Stomach smooth muscle (tissue), 2 donors: Measurements from ENCODE around the gene ERC1.
"Not testable (repeated sequence)": the region's sequence is repeated elsewhere in the genome, so short reads cannot be mapped to it uniquely, and the experiment has no call there.

Experiments used
- H3K27ac ChIP-seq: one replicate; pipeline ENCODE4 v1.7.0; 2013; ENCODE audit warnings: mild to moderate bottlenecking, low read length, inconsistent platforms
- H3K27me3 ChIP-seq, 2 donors: one replicate each; pipeline ENCODE4 v1.7.0; 2013; ENCODE audit warnings: low read length in 2 of 2; ENCODE audit not compliant: insufficient read depth in 2 of 2, control insufficient read depth in 1 of 2
- H3K36me3 ChIP-seq, 2 donors: one replicate each; pipeline ENCODE4 v1.7.0; 2013; ENCODE audit warnings: low read length in 2 of 2; ENCODE audit not compliant: control insufficient read depth in 2 of 2, insufficient read depth in 2 of 2
- H3K4me1 ChIP-seq: one replicate; pipeline ENCODE4 v1.7.0; 2013; ENCODE audit warnings: low read length; ENCODE audit not compliant: control insufficient read depth, insufficient read depth
- H3K4me3 ChIP-seq, 2 donors: one replicate each; pipeline ENCODE4 v1.7.0; 2013; ENCODE audit warnings: low read length in 2 of 2
- H3K9ac ChIP-seq, 2 donors: one replicate each; pipeline ENCODE4 v1.7.0; 2013; ENCODE audit warnings: low read length in 2 of 2, mild to moderate bottlenecking in 1 of 2
- H3K9me3 ChIP-seq, 2 donors: one replicate each; pipeline ENCODE4 v1.7.0; 2013; ENCODE audit warnings: low read length in 2 of 2; ENCODE audit not compliant: control insufficient read depth in 2 of 2
- donor health status: healthy.
- donor health status: Pancreatic carcinoma.

Gene ERC1

GRCh38 chr12:1305063-1305434, 314.0 kb downstream of the ERC1 start:
- Histone ChIP-seq H3K36me3 (no peaks in the 10 kb centered on the region), H3K4me1 (no peaks in the 10 kb centered on the region), H3K4me3 (no peak overlapping the region), H3K27ac (no peak overlapping the region), H3K9ac (no peak overlapping the region), H3K9me3 (no peaks in the 10 kb centered on the region), H3K27me3 (no peaks in the 10 kb centered on the region)

DNA sequence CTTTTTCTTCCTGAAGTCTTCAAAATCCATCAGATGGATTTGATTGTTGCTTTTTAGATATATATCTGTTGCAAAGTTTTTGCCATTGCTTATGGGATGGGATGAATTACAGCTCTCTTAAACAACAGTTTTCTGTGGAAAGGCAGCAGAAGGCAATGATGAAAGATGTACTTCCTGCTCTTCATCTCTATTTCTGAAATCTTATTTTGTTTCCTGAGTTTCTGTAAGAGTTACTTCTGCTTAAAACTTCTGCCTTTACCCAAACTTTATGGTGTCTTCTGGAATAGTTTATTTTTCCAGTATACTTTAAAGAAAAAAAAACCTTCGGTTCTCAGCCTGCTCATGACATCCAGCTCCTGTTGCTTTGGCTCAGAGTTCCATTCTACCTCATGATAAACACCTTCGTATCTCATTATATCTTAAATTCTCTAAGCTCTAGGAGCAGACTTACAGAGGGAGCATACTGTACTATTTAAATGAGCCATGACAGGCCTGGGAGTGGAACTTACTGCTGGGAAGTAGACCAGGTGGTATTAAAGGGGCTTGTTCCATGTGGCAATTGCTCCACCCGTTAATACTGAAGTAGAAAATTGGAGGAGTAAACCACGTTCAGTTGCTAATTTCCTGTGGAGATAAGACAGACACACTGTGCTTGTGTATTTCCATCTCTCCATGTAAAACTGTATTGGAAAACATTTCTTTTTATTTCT, 314.9 kb downstream of the ERC1 start:
- no peaks in the 10 kb centered on the region for H3K36me3 ChIP-seq
- H3K4me1 ChIP-seq = no peaks in the 10 kb centered on the region
- no peak overlapping the region for H3K27ac ChIP-seq
- no peak overlapping the region for H3K9ac ChIP-seq
- H3K27me3 ChIP-seq = no peaks in the 10 kb centered on the region
- H3K4me3 ChIP-seq = no peak overlapping the region
- H3K9me3 ChIP-seq = no peaks in the 10 kb centered on the region

DNA sequence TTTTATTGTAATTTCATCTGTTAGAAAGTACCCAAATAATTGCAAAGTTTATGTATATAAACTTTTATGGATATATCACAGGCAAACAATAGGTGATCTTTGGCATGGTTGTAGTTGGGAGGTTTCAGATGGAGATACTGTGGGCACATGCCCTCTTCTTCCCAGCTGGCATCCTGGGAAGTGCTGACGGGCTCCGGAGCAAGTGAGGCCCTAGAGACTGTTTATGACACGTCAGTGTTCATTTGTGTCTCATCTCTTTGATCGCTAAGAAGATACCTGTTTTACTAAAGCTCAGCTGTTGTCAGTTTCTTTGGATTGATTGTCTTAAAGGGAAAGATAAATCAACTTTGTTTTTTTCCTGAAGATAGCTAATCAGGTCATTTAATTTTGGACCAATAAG, 315.8 kb downstream of the ERC1 start:
- no peaks in the 10 kb centered on the region for H3K9me3 ChIP-seq
- no peak overlapping the region for H3K4me3 ChIP-seq
- H3K36me3 ChIP-seq = no peaks in the 10 kb centered on the region
- H3K27ac ChIP-seq = no peak overlapping the region
- no peaks in the 10 kb centered on the region for H3K27me3 ChIP-seq
- no peaks in the 10 kb centered on the region for H3K4me1 ChIP-seq
- H3K9ac ChIP-seq = no peak overlapping the region

DNA sequence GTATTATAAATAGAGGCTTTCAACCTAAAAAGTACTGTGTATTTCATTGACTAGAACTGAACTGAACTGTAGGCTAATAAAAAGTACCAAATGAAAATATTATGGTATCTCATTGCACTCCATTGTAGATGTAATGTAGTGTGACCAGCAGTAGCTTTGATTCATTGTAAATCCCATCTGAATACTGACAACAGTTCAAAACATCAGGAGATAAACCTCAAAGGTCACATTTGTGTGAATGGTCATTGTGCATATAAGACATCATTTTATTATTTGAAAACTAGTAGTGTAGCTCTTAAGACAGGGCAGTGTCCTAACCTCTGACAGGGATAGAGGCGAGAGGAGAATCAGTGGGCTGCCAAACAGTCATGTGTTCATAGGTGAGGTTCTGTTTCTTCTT, 316.8 kb downstream of the ERC1 start:
- no peaks in the 10 kb centered on the region for H3K36me3 ChIP-seq
- no peaks in the 10 kb centered on the region for H3K9me3 ChIP-seq
- no peak overlapping the region for H3K4me3 ChIP-seq
- no peak overlapping the region for H3K9ac ChIP-seq
- no peaks in the 10 kb centered on the region for H3K27me3 ChIP-seq
- H3K4me1 ChIP-seq = no peaks in the 10 kb centered on the region
- H3K27ac ChIP-seq = no peak overlapping the region

- H3K27me3 ChIP-seq = no peaks in the 10 kb centered on the region
- H3K36me3 ChIP-seq = peaks cover 2 to 3% of the 10 kb centered on the region in 2 donors
- H3K4me1 ChIP-seq = no peaks in the 10 kb centered on the region
- no peaks in the 10 kb centered on the region for H3K9me3 ChIP-seq
- H3K4me3 ChIP-seq = no peak overlapping the region
- H3K9ac ChIP-seq = no peak overlapping the region
- H3K27ac ChIP-seq = no peak overlapping the region
Observed at GRCh38 chr12:1309613-1310012, 318.6 kb downstream of the ERC1 start.

DNA sequence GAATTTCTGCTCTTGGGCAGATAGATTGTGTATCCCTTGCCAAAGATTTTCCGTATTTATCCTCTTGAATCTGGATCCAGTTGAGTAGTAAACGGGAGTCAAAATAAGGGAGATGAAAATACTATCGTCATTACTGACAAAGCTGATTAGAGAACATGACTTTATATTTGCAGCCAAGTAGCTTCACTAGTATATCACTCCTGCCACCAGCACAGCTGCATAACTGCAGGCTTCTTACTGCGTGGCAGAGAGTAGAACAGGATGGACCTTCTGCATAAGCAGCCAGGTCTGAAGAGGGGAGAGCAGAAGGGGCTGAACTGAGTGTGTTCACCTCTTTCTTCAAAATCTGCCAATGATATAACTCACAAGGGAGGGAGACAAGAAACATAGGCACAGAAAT, 319.6 kb downstream of the ERC1 start:
- no peaks in the 10 kb centered on the region for H3K27me3 ChIP-seq
- H3K36me3 ChIP-seq = peaks cover 2 to 3% of the 10 kb centered on the region in 2 donors
- no peaks in the 10 kb centered on the region for H3K9me3 ChIP-seq
- no peak overlapping the region for H3K9ac ChIP-seq
- no peak overlapping the region for H3K27ac ChIP-seq
- H3K4me1 ChIP-seq = no peaks in the 10 kb centered on the region
- no peak overlapping the region for H3K4me3 ChIP-seq

DNA sequence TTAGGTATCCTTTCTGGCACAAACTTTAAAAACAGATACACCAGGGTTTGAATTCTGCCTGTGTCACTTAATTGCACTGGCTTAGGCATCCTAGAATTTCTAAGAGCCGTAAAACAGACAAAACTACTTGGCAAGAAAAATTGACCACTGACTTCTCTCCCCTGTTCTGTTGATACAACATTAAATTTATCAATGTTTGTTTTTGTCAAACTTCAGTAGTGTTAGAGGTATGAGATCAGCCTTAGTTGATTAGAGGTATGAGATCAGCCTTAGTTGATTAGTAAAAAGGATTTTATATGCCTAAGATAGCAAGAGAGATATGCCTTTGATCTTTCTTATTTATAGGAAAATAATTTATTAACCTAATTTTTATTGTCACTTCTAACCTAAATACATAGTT, 320.1 kb downstream of the ERC1 start:
- Histone ChIP-seq H3K4me3 (no peak overlapping the region), H3K27me3 (no peaks in the 10 kb centered on the region), H3K9me3 (no peaks in the 10 kb centered on the region), H3K27ac (no peak overlapping the region), H3K4me1 (no peaks in the 10 kb centered on the region), H3K9ac (no peak overlapping the region), H3K36me3 (peaks cover 2 to 3% of the 10 kb centered on the region in 2 donors)

GRCh38 chr12:1313906-1314305, 322.9 kb downstream of the ERC1 start:
- H3K4me1 ChIP-seq = peaks cover 6% of the 10 kb centered on the region
- no peak overlapping the region for H3K4me3 ChIP-seq
- no peak overlapping the region for H3K9ac ChIP-seq
- peaks cover 2 to 3% of the 10 kb centered on the region in 2 donors for H3K36me3 ChIP-seq
- no peak overlapping the region for H3K27ac ChIP-seq
- H3K27me3 ChIP-seq = no peaks in the 10 kb centered on the region
- no peaks in the 10 kb centered on the region for H3K9me3 ChIP-seq

DNA sequence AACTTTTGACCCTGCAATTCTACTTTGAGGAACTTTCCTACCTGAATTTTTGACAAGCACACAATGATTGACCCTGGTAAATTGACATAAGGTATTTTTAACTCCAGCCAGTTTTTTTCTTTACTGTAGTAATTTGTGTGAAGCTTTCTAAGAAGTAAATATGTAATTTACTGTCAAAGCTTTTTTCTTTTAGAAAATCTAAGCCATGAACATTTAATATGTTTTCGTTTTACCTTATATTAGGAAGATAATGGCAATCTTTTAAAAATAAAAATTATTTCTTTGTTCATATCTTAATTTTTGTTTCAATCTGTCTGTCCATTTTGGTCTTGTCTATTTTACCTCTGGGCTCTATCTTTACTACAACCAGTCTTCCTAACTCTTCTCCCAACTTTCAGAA, 323.5 kb downstream of the ERC1 start:
- no peak overlapping the region for H3K4me3 ChIP-seq
- H3K27me3 ChIP-seq = no peaks in the 10 kb centered on the region
- peaks cover 6% of the 10 kb centered on the region for H3K4me1 ChIP-seq
- peaks cover 2 to 3% of the 10 kb centered on the region in 2 donors for H3K36me3 ChIP-seq
- H3K27ac ChIP-seq = no peak overlapping the region
- no peak overlapping the region for H3K9ac ChIP-seq
- no peaks in the 10 kb centered on the region for H3K9me3 ChIP-seq

GRCh38 chr12:1316991-1317390, 326.0 kb downstream of the ERC1 start:
- H3K27ac ChIP-seq, H3K9ac ChIP-seq, H3K9me3 ChIP-seq, H3K36me3 ChIP-seq, H3K4me3 ChIP-seq, H3K27me3 ChIP-seq, H3K4me1 ChIP-seq: not testable (repeated sequence)

- H3K27ac ChIP-seq = peak overlapping the region; percentile 32
- peak overlapping the region in 1 of 2 donors; percentile 1 for H3K9ac ChIP-seq
- peaks cover 6% of the 10 kb centered on the region for H3K4me1 ChIP-seq
- no peaks in the 10 kb centered on the region for H3K9me3 ChIP-seq
- H3K27me3 ChIP-seq = no peaks in the 10 kb centered on the region
- H3K4me3 ChIP-seq = peak overlapping the region; percentile 33 to 54
- H3K36me3 ChIP-seq = no peaks in the 10 kb centered on the region
Observed at GRCh38 chr12:1318327-1319031, 327.5 kb downstream of the ERC1 start.
